Activated CD8-positive, alpha-beta memory T cell treated with anti-CD3 and anti-CD28 coated beads, Interleukin-2, amount 50 U/mL, for 4 hours (primary cell): ENCODE results near the gene VEZT.
"Not testable (repeated sequence)": the region's sequence is repeated elsewhere in the genome, so short reads cannot be mapped to it uniquely, and the experiment has no call there.

ENCODE experiments used
- DNase-seq: peaks from one replicate; pipeline ENCODE4 v3.0.0-alpha.2; 2020

VEZT gene

GRCh38 chr12:95258151-95258550 lies 40.5 kb downstream of the VEZT start:
- no peak for DNase-seq

GRCh38 chr12:95258803-95259202 lies 41.2 kb downstream of the VEZT start:
- DNase-seq = no peak

GRCh38 chr12:95259368-95259767 lies 41.8 kb downstream of the VEZT start:
- DNase-seq = no peak

GRCh38 chr12:95261109-95261508 lies 43.5 kb downstream of the VEZT start:
- DNase-seq = no peak

GRCh38 chr12:95262808-95263207 lies 45.2 kb downstream of the VEZT start:
- no peak for DNase-seq

GRCh38 chr12:95265765-95266164 lies 48.2 kb downstream of the VEZT start:
- DNase-seq = no peak

- DNase-seq = no peak
Measured at GRCh38 chr12:95266254-95266653, 48.6 kb downstream of the VEZT start.

GRCh38 chr12:95269892-95270291 lies 52.3 kb downstream of the VEZT start:
- no peak for DNase-seq

- DNase-seq = no peak
Measured at GRCh38 chr12:95271465-95271864, 53.9 kb downstream of the VEZT start.

- no peak for DNase-seq
Measured at GRCh38 chr12:95277139-95277538, 59.5 kb downstream of the VEZT start.

- DNase-seq = no peak
Measured at GRCh38 chr12:95279856-95280255, 62.2 kb downstream of the VEZT start.

GRCh38 chr12:95282266-95282665 lies 64.7 kb downstream of the VEZT start:
- DNase-seq = no peak

GRCh38 chr12:95283371-95283770 lies 65.8 kb downstream of the VEZT start:
- no peak for DNase-seq

- DNase-seq = no peak
Measured at GRCh38 chr12:95286713-95287112, 69.1 kb downstream of the VEZT start.

- no peak for DNase-seq
Measured at GRCh38 chr12:95291501-95291900, 73.9 kb downstream of the VEZT start.

- DNase-seq = no peak
Measured at GRCh38 chr12:95298916-95299315, 81.3 kb downstream of the VEZT start.

GRCh38 chr12:95300286-95300685 lies 82.7 kb downstream of the VEZT start:
- no peak for DNase-seq

GRCh38 chr12:95303476-95303875 lies 85.9 kb downstream of the VEZT start:
- no peak for DNase-seq

- no peak for DNase-seq
Measured at GRCh38 chr12:95304673-95305198, 87.1 kb downstream of the VEZT start.

GRCh38 chr12:95312656-95313055 lies 95.0 kb downstream of the VEZT start:
- DNase-seq = no peak

- not testable (repeated sequence) for DNase-seq
Measured at GRCh38 chr12:95314756-95315155, 97.1 kb downstream of the VEZT start.

- DNase-seq = no peak
Measured at GRCh38 chr12:95316798-95317197, 99.2 kb downstream of the VEZT start.

- no peak for DNase-seq
Measured at GRCh38 chr12:95318071-95318545, 100.5 kb downstream of the VEZT start.

GRCh38 chr12:95319694-95320331 lies 102.2 kb downstream of the VEZT start:
- DNase-seq = no peak
